HUDEP-2 (cell line): Measurements from ENCODE around the gene TECR.

Experiments
- DNase-seq, 76 experiments: peaks; one replicate each; lab custom pipeline; 2025; ENCODE audit not compliant: unreplicated experiment in 76 of 76; lab: John Stamatoyannopoulos, UW

TECR gene

DNA sequence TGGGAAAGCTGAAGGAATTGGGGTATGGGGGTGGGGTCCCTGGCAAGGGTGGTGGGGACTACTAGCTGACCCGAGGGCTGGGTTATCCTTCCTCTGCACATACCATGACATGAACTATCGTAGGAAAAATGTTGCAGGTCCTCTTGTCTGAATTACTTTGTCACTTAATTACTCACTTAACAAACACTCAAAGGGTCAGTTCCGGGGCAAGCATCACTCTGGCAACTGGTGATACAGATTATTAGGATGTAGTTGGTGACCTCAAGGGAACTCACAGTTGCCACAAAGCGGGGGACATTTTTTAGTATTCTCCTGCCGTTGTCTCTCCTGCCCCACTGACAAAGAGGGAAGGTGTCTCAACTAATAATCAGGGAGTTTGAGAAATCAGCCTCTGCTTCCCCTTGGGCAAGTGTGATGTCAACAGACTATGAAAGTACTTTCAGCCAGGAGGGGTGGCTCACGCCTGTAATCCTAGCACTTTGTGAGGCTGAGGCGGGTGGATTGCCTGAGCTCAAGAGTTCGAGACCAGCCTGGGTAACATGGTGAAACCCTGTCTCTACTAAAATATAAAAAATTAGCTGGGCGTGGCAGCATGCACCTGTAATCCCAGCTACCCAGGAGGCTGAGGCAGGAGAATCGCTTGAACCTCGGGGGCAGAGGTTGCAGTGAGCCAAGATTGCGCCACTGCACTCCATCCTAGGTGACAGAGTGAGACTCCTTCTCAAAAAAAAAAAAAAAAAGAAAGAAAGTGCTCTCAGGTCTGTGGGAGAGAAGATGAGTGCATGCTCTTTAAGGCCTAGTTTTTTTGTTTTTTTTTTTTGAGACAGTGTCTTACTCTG, 21.5 kb upstream of the TECR start:
- no peak for DNase-seq

DNA sequence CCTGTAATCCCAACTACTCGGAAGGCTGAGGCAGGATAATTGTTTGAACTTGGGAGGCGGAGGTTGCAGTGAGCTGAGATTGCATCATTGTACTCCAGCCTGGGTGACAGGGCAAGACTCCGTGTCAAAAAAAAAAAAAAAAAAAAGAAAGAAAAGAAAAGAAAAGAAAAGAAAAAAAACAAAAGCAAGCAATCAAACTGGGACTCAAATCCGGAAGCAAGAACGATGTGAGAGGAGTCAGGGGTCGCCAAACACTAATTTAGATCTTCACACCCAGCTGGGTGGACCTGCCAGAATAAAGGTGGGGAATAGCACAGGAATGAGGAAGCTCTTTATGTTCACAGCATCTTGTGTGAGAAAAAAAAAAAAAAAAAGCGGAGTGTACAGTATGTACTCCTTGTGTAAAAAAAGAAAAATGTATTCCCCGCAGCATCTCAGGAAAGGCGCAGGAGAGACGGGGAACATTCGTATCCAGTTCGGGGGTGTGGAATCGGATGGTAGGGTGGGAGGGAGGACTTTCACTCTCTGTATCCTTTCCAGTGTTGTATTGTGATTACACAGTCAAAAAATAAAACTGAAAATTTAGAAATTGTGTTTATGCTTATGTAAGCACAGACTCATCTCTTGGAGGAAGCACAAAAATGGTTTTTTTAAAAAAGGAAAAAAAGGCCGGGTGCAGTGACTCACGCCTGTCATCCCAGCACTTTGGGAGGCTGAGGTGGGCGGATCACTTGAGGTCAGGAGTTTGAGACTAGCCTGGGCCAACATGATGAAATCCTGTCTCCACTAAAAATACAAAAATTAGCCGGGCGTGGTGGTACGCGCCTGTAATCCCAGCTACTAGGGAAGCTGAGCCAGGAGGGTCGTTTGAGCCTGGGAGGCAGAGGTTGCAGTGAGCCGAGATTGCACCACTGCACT, 18.8 kb upstream of the TECR start:
- DNase-seq: no peak

DNA sequence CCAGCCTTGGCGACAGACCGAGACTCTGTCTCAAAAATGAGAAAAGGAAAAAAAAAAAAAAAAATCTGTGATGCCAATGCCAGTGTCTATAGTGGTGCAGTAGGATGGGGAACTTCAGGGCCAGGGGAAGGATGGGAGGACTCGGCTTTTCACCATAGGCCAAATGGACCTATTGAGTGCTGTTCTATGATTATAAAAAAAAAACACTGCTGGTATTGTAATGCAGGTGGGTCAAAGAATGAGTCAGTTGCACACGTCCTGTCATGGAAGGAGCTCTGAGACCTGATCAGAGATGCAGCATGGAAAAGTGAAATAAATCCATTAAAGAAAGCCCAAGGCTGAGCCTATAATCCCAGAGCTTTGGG, 18.2 kb upstream of the TECR start:
- no peak for DNase-seq

DNA sequence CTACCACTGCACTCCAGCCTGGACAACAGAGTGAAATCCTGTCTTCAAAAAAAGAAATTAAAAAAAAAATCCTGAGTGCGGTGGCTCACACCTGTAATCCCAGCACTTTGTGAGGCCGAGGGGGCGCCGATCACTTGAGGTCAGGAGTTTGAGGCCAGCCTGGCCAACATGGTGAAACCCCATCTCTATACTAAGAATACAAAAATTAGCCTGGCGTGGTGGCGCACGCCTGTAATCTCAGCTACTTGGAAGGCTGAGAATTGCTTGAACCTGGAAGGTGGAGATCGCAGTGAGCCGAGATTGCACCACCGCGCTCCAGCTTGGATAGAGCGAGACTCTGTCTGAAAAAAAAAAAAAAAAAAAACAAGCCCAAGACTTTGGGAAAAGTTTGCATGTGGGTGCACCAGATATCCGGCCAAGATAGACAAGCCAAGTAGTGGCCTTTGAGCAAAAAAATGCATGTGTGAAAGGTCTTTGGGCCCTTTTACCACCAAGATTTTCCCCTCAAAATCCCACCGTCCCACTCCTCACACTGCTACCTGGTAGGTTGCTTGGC, 16.9 kb upstream of the TECR start:
- DNase-seq: no peak

DNA sequence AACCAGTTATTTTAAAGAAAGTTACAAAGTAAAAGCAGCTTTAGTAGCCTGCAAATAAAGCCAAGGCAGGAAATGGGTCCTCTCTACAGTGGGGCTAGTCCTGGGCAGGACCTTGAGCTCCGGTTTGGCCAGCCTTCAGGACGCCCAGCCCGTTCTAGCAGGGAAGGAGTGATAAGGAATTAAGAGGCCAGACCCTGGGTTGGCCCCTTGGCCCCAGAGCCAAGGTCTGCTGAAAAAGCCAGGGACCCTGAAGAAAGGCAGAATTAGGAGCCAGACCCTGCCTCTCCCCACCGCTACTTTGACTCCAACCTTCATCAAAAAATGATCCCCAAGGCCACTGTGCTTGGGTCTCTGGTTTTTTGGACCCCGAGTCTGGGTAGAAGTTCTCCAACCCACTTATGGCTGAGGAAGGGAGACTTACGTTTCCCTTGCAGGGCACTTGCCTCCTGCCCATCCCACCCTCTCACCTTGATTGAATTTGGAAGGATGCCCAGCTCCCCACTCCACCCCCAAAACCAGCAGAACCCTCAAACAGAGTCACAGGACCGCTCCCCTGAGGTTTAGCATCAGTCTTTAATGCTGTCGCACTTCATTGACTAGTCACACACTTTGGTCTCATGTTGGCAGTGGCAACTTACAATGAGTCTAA, 15.1 kb upstream of the TECR start:
- peak in 13 of 76 experiments; percentile 15 to 57 (median 29) for DNase-seq

DNA sequence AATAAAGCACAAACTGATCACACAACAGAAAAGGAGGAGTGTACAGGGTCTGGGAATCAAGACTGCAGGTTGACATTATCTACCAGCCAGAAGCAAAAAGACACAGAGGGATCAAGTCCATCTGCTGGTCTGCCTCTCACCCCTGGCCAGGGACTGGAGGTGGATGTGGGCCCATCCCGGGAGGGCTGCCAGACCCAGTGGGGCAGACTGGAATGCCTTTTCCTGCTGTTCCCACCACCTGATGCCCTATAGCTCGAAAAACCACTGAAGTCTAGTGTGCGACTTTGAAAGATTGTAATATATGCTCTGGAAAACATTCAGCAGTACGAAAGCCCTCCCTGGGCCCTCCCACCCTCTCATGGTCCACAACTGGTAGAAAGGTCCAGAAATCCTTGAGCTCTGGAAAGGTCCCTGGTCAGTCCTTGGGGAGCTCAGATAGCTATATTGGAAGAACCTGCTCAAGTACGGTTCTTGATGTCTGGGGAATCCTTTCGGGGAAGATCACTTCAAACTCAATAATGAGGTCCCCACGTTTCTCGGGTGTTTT, 13.8 kb upstream of the TECR start:
- DNase-seq: no peak

DNA sequence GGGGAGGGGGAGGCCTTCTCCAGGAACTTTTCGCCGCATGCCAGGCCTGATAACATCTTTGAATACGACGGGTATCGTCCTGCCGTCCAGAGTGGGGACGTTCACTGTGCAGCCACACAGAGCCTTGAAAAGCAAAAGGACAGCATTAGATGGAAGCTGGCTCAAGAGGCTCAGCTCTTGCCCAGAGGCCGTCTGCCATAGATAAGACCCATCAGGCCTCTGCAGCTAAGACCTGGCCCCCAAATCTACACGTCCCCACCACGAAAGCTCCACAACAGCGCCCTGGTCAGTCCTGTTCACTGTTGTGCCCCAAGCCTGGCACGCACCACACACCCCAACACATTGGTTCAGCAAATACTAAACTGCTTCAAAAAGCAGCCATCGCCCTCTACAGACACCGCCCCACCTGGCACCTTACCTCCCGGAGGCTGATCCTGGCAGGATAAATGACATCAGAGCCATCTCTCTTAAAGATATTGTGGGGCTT, 13.3 kb upstream of the TECR start:
- peak in 1 of 76 experiments; percentile 24 for DNase-seq

DNA sequence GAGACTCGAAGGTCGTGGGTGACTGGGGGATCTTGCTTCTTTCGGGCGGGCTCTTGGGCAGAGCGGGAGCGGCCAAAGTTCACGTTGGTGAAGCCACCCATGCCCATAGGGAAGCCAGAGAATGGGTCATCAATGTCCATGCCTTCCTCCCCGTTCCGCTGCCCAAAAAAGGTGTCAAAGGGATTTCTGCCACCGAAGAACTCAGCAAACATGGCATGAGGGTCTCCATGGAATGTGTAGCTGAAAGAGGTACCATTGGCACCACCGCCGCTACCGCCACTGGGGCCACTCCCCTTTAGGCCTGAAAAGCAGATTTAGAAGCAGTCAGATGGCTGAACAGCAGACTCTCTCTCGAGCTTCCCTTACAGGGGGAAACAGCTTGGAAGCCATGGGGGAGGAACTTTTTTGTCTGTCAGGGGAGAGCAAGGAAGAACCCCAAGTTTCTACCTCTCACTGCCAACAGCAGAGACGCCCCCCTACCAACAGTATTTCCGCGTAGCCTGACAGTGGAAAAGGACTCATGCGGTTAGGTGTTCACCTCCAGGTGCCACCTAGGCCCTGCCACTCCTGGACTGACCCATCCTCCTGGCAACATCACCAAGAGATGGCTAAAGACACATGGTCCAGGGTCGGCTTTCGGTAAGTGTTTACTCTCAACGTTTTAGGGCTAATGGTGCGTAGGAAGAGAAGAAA, 12.5 kb upstream of the TECR start:
- DNase-seq: peak in 4 of 76 experiments; percentile 11 to 36 (median 20)

DNA sequence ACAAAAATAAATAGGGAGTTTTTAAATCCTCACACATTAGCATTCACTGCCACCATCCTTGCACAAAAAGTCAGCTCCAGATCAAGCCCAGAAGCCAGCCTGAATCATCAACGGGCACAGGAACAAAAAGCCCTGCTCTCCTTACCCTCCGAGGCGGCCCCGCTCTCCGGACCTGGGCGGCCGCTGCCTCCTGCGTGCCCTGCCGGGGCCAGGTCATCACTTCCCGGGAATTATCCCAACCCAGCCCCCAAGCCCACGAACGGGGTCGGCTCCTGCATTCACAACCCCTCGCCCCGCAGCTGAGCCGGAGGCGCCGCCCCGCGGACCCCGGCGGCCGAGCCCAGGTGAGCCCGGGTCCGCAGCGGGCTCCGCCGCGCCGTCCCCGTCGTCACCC, 12.0 kb upstream of the TECR start:
- no peak for DNase-seq

DNA sequence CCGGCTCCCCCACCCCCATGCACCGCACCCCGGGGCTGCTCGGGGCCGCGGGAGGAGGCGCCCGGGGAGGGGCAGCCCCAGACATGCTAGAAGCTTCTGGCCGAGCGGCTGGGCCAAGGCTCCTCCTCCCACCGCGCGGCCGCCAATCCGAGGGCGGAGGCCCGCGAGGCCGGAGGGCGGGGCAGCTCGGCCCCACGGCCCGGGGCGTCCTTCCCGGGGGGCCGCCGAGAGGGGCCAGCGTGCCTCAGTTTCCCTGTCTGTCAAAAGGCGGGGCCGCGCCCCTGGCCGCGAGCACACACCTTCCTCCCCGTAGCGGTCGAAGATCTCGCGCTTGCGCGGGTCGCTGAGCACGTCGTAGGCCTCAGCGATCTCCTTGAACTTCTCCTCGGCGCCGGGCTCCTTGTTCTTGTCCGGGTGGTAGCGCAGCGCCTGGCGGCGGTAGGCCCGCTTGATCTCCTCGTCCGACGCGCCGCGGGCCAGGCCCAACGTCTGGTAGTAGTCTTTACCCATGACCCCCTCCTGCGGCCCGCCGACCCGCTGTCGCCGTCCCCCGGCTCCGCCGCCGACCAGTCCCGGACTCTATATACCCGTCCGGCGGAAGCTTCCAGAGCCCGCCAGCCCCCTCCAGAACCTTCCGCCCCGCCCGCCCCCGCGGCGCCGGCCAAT, 11.4 kb upstream of the TECR start, which contains the start of gene DNAJB1:
Gene DNAJB1, minus strand, starts transcription at position 558 of the 666 bp plus-strand sequence. Its CDS starts 48 bp downstream, at position 510.
- peak in 68 of 76 experiments; percentile 20 to 88 (median 74) for DNase-seq

DNA sequence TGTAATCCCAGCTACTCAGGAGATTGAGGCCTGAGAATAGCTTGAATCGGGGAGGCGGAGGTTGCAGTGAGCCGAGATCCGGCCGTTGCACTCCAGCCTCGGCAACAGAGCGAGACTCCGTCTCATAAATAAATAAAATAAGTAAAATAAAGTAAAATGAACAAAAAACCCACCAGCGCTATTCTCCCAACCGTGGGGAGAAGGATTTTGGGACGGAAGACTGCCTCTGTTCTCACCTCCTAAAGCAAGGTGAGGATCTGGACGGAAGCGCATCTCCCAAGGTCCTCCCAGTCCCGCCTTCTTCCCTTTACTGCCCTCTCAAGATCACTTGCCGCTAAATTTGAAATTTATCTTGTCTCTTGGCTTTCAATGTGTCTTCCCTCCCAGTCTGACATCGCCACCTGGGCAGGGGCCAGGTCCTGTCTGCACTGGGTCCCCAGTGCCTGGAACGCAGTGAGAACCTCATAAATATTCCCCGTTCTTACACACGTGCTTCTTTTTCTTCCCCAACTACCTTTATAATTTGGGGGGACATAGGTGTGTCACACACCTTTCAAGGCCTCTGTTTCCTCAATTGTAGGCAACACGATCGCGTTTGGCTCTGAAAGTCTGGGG, 10.0 kb upstream of the TECR start:
- no peak for DNase-seq

DNA sequence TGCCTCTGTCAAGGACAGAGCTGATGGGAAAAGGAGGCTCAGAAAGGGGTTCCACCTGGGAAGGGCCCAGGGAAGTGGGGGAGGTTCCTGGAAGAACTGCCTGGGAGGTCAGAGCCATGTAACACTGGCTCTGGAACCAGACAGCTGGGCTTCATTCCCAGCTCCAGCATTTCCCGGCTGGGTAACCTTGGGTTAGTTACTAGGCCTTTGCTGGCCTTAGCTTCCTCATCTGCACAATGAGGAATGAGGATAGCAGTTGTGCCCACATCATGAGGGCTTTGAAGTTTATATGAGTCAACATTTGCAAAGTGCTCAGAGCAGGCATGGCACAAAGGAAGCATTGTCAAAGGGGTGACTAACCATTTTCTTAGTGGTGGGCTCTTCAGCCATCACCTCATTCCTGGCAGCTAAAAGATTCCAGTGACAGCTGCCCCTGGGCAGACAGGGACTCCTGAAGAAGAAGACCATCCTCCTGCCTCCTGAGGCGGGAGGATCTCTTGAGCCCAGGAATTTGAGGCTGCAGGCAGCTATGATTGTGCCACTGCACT, 9.5 kb upstream of the TECR start:
- no peak for DNase-seq

DNA sequence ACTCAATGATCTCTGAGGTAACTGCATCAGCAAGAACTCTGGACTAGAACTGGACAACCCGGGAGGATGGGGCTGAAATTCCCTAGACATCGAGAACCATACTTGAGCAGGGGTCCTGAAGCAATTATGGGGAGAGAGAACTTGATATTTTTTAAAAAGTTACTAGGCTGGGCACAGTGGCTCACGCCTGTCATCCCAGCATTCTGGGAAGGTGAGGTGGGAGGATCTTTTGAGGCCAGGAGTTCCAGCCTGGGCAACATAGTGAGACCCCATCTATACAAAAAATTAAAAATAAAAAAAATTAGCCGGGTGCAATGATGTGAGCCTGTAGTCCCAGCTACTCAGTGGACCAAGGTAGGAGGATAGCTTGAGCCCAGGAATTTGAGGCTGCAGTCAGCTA, 8.9 kb upstream of the TECR start:
- DNase-seq: no peak

DNA sequence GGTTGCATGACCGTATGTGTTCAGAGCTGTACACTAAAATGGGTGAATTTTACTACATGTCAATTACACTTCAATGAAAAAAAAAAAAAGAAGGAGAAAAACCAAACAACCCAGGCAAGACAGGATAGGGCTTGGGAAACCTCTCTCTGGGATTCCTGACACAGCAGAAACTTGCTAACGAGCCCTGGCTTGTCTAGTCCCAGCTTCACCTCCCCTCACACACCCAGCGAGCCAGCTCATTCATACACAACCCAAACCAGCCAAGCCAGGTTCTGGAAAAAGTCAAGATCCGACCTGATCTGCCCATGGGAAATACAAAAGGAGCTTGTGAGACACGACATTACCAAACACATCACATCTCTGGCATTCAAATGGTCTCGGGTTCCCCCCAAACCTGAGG, 3.7 kb upstream of the TECR start:
- no peak for DNase-seq

DNA sequence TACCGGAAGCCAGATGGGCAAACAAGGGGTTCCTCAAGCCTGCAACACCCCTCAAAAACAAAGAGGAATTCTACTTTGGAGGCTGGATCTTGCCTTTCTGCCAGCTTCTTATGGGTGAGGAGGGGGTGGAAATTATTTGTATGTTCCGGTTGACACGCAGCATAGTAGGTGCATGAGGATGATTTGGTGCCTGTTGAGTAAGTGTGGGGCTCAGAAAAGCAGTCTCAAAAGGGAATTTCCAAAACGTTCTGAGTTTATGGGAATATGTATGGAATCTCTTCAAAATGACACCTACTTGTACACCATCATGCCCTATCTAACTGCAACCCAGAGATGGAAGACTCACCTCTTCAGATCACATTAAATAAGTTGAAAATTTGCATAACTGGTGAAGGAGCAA, 3.0 kb upstream of the TECR start:
- no peak for DNase-seq

DNA sequence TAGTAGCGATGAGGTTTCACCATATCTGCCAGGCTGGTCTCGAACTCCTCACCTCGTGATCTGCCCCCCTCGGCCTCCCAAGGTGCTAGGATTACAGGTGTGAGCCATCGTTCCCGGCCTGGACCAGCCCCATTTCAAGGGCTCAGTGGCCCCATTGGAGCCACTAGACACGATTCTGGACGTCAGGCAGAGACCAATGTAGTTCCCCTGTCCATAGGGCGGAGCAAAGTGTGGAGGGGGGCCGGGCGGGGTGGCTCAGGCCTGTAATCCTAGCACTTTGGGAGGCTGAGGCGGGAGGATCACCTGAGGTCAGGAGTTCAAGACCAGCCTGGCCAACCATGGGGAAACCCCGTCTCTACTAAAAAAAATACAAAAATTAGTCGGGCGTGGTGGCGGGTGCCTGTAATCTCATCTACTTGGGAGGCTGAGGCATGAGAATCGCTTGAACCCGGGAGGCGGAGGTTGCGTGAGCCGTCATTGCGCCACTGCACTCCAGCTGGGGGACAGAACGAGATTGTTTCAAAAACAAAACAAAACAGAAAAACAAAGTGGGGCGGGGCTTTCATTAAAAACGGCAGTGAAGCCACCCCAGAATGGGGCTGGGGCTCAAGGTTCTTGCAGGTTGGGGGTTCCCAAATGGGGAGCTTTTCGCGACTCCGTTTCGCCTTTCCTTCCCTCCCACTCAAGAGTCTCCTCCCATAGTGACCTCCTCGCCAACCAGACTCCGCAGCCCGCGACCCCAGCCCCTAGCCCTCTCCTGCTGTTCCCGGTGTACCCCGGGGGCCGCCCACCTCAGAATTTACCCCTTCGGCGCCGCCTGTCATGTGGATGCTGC, 758 bp upstream of the TECR start:
- DNase-seq: no peak

DNA sequence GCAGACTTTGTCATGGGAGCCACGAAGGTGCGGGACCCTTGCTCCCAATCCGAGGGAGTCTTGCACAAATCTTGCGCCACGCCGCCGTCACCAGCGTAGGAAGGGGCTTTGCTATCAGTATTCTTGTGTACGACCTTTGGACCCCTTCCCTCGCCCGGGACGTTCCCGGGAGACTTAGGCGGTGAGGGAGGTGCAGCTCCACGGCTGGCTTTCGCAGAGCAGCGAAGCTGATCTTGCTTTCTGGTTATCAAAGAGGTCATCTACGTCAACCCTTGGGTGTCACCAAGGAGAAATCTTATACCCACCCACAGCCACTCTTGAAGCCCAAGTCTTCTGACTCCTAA, 583 bp downstream of the TECR start:
- peak in 28 of 76 experiments; percentile 17 to 95 (median 45) for DNase-seq

DNA sequence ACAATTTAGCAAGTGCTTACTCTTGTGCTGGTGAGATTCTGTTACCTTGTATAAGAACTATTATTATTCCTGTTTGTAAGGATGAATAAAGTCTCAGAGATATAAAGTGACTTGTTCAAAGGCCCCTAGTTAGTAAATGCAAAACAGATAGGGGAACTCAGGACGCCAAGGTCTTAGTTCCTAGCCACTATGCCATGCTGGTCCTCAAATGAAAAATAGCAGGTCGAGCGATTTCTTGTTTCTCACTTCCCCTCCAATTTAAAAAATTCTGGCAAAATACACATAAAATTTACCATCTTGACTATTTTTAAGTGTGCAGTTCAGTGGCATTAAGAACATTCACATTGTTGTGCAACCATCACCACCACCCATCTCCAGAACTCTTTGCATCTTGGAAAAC, 1.1 kb downstream of the TECR start:
- no peak for DNase-seq
